NCI-H2107 (cell line): ENCODE results near the gene GNA15.
A peak's percentile ranks its signal among the peaks of the same experiment; 100 is the strongest.

Source experiments
- DNase-seq: peaks from one replicate; lab custom pipeline; 2025; lab: John Stamatoyannopoulos, UW

GNA15 gene

DNA sequence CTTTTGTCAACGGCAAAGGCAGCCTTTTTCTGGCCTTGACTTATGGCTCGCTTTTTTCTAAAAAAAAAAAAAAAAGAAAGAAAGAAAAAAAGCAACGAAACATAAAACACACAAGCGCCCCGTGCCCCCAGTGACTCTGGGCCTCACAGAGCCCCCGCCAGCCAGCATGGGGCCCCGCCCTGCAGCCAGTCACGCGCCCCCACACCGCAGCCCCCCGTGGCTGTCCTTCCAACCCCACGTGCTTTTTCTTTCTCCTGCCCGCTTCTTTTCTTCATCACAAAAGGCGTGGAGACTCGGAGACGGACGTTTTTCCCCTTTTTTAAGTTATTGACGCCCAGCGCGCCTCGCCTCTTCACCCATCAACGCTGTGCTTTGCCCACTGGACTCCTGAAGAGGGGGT, 14.4 kb upstream of the GNA15 start:
- no peak for DNase-seq

GRCh38 chr19:3121821-3122511, 13.9 kb upstream of the GNA15 start:
- no peak for DNase-seq

GRCh38 chr19:3122512-3122870, 13.3 kb upstream of the GNA15 start:
- no peak for DNase-seq

- DNase-seq = no peak
Measured at GRCh38 chr19:3123088-3123721, 12.6 kb upstream of the GNA15 start.

DNA sequence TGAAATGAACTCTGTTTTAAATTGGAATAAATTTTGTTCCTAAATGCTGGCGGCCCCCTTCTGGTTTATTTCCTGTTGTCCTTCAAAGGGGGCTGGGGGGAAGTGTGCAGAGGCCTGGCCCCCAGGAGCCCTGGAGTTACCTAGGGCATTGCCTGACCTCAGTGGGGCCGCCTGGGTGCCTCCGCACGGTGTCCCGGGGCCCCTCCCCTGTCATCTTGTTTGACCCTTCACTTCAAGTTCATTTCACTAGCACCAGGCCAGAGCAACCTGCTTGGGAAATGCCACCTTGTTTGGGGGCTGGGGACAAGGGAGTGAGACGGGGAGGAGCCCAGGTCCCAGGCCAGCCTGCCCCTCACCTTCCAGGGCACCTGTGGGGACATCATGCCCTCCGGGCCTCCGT, 11.9 kb upstream of the GNA15 start:
- no peak for DNase-seq

DNA sequence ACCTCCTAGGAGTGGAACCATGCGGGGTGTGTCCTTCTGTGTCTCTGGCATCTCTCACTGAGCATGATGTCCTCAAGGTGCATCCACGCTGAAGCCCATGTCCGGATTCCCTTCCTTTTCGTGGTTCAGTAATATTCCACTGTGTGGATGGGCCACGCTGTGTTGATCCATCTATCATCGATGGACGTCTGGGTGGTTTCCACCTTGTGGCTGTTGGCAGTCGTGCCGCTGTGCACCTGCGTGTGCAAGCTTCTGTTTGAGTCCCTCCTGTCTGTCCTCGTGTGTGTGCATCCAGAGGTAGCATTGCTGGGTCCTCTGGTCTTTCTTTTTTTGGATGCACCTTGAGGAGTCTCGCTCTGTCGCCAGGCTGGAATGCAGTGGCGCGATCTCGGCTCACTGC, 11.2 kb upstream of the GNA15 start:
- DNase-seq = no peak

GRCh38 chr19:3125900-3126524, 9.8 kb upstream of the GNA15 start:
- DNase-seq = peak; percentile 23

- DNase-seq = no peak
Measured at GRCh38 chr19:3129112-3129511, 6.7 kb upstream of the GNA15 start.

DNA sequence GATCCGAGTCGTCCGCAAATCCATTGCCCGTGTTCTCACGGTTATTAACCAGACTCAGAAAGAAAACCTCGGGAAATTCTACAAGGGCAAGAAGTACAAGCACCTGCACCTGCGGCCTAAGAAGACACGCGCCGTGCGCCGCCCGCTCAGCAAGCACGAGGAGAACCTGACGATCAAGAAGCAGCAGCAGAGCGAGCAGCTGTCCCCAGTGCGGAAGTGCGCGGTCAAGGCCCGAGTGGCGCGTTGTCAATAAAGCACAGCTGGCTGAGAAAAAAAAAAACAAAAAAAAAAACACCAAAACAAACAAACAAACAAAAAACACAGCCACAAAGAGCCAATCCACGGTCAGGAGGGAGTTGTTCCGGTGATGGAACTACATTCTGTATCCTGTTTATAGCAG, 4.7 kb upstream of the GNA15 start:
- DNase-seq = no peak

DNA sequence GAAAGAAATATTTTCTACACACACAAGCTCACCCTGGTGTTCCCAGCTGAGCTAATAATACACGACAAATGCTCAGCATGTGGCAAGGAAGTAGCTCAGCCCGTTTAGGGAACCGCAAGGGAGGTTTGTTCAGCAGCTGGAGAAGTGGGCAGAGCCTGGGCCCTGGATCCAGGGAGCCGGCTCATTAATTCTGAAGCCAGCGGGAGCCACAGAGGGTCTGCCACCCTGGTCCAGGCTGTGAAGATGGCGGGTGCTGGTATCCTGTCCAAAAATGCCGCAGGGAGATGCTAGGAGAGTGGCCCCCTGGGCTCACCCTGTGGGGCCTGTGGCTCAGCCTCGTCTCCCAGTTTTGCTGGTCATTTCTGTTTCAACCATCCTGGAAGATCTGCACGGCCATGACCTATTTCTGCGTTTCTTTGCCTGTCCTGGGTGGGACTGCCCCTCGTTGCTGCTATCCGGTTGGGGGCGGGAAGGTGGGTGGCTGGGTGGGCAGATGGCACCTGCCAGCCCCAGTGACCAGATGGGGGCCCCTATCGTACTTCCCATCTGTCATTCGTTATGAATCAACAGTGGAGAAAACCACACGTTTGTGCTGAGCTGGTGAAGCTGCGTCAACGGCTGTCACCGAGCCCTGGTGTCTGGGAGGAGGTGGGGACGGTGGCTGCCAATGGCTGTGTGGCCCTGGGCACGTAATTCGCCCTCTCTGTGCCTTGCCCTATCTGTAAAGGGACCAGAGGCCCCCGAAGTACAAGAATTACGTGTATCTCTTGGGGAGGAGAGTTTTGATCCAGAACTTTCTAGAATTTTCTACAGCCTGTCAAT, 2.7 kb upstream of the GNA15 start:
- peak; percentile 54 for DNase-seq

DNA sequence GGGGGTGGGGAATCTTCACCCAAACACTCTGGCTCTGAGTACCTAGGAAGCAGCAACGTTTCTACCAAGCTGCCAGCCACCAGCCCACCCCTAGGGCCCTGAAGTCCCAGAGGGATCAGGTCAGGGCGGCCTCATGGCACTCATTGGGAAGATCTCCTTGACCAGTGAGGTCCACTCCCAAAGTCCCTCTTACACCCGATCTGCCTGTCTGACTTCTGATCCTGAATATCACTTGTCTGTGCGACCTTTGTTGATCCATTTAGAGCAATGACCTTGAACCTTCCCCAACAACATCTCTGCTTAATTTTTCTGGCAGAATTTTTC, 2.1 kb upstream of the GNA15 start:
- DNase-seq = no peak

DNA sequence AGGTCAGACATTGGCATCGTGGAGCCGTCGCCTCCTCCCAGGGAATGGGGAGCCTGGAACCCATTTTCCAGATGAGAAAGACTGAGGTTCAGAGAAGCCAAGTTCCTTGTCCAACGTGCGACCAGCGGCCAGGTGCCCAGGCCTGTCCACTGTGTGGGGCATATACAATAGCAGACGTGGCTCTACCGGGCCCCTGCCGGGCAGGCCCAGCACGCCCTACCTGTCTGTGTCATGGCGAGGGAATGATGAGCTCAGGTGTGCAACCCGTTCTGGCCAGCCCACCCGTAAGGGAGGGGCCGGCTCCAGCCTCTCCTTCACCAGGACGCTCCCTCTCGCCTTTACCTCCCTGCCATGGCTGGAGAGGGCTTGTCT, 837 bp downstream of the GNA15 start:
- DNase-seq = no peak

DNA sequence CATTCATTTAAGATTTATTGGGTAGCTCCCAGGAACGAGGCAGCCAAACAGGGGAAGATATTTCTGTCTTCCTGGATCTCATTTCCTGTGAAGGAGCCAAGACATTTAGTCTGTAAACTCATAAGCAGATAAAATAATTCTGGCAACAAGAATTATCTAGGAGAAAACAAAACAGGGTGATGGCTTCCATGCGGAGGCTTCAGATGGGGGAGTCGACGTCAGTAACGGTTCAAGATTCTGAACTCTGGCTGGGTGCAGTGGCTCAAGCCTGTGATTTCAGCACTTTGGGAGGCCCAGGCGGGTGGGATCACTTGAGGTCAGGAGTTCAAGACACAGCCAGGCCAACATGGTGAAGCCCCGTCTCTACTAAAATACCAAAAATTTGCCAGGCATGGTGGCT, 1.3 kb downstream of the GNA15 start:
- DNase-seq = no peak

DNA sequence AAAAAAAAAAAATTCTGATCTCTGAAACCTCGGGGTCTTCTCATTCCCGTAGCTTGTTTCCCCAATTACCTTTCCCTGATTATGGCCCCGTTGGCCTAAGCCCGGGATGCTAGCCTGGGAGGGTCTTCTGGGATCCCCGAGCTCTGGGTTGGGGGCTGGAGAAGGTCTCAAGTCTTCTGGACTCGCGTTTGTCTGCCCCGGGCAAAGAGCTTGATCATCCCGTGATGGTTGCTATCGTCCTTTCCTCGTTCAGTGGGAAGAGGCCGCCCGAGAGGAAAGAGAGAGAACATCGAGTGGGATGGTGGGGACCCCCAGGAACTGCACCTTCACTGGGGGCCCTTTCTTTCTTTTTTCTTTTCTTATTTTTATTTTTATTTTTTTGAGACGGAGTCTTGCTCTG, 2.4 kb downstream of the GNA15 start:
- DNase-seq = no peak

- DNase-seq = no peak
Measured at GRCh38 chr19:3140667-3141038, 4.8 kb downstream of the GNA15 start.

GRCh38 chr19:3142292-3142670, 6.4 kb downstream of the GNA15 start:
- DNase-seq = no peak

DNA sequence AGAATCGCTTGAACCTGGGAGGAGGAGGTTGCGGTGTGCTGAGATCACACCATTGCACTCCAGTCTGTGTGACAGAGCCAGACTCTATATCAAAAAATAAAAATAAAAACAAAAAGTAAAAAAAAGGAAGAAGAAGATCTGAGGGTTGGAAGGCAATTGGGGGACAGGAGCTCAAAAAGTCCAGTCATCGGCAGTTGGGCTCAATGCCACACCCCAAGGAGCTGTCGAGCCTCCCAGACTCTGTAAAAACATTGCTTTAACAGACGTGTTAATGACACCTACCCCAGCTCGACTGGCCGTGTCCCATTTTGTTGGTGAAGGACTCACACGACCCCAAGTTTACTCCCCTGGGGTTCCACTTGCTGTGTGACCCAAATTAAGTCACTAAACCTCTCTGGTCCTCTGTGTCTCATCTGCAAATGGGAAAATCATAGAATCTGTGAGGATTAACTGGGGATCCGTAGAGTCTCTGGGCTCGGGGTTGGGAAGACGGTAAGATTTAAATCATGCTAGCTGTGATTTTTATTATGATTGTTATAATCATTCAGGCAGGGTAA, 7.0 kb downstream of the GNA15 start:
- DNase-seq = no peak

DNA sequence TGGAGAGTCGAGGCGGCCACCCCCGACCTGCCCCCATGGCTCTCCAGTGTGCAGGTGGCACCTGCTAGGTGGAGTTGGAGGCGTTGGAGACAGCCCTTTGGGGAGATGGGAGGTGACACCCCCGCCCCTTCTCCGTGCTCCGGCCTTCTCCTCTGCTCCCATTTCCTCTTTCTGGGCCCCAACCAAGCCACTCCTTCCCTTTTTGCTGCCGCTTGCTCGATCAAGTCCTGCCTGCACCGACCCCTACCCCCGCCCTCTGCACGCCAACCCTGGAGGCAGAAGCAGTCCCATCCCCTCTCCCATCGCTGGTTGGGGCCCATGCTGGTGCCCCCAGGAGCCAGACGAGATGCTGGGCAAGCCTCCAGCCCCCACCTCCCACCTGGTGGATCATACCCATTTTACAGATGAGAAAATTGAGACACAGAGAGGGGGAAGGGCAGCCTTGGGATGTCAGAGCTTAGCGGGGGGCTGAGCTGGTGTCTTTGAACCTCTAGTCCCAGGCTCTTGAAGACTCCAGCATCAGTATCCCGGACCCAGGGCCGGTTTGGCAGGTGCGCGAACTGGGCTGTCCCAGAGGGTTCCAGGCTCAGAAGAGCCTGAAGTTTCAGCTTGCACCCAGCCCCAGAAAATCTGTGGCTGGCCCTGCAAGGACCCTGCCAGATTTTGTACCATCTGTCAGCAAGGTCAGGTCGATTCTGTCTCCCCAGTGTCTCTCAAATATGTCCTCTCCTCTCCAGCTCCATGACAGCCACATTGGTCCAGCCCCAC, 10.3 kb downstream of the GNA15 start:
- no peak for DNase-seq

DNA sequence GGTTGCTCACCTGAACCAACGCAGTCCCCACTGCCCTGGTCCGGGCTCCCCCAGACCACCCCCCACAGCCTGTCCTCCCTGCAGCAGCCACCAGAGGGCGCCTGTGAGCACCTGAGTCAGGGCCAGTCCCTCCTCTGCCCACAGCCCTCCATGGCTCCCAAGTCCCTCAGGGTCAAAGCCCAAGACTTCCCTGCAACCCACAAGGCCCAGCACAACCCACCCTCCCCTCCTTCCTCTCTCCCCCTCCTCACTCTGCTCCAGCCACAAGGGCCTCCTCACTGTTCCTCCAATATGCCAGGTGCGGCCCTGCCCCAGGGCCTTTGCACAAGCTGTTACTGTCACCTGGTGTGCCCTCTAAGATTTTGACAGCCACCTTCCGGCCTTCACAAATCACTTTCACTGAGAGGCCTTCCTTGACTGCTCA, 10.9 kb downstream of the GNA15 start:
- DNase-seq = no peak

- no peak for DNase-seq
Measured at GRCh38 chr19:3148503-3148902, 12.7 kb downstream of the GNA15 start.

DNA sequence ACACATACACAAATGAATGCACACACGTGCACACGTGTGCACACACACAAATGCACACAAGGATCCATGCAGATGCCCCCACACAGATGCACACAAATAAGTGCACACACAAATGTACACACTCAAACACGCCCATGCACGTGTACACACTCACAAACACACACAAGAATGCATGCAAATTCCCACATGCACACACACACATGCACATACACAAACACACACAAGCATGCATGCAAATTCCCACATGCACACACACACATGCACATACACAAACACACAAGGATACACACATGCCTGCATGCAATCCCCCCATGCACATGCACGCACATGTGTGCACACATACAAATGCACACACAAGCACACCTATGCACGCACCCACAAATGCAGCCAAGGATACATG, 13.3 kb downstream of the GNA15 start:
- no peak for DNase-seq
